Measurements from ENCODE around the gene WDFY2. TPM values are rescaled to one million over a fixed set of nuclear protein-coding genes. Genes with fewer than 3 reads are reported as not detected.
A peak's percentile ranks its signal among the peaks of the same experiment; 100 is the strongest.

Gene WDFY2
- total RNA-seq, 1 experiment from 2014 or later = 26.4 TPM

GRCh38 chr13:51600703-51601102, 16.4 kb downstream of the WDFY2 start:
- Mint-ChIP-seq H3K36me3 (ENCODE audit: insufficient read depth in 1 of 3, low read depth in 3 of 3) (peaks cover 4 to 5% (median 5%) of the 10 kb centered on the region in 3 experiments; a peak in 3 of 7 replicates), H3K4me3 (no peak overlapping the region), H3K9me3 (no peaks in the 10 kb centered on the region), H3K4me1 (peaks cover 40 to 49% of the 10 kb centered on the region in 2 experiments), H3K27ac (peak overlapping the region in 1 of 3 experiments; percentile 21; a peak in 1 of 7 replicates), H3K27me3 (ENCODE audit: low read depth) (no peaks in the 10 kb centered on the region)
- Histone ChIP-seq H3K79me2 (ENCODE audit: insufficient read depth, low read length) (peaks cover 20% of the 10 kb centered on the region; the same call in 1 of the 2 replicates), H3K9me3 (ENCODE audit: control insufficient read depth, low read depth, low read length) (no peaks in the 10 kb centered on the region), H3K27me3 (ENCODE audit: insufficient read depth, low read length) (no peaks in the 10 kb centered on the region), H2BK5ac (ENCODE audit: insufficient read length, low read length) (no peak overlapping the region), H3K4me1 (ENCODE audit: insufficient read depth, low read length) (peaks cover 4% of the 10 kb centered on the region; the same call in 1 of the 2 replicates), H2BK20ac (ENCODE audit: low read depth, low read length, poor library complexity, severe bottlenecking) (no peak overlapping the region), H3K79me1 (ENCODE audit: insufficient read depth, low read depth, low read length, poor library complexity, severe bottlenecking) (peaks cover 3% of the 10 kb centered on the region), H3K27ac (ENCODE audit: insufficient read length, low read depth, low read length) (no peak overlapping the region), H3T11ph (ENCODE audit: low read length) (no peak overlapping the region), H4K91ac (ENCODE audit: insufficient read length, low read depth, low read length) (no peak overlapping the region), H3K4ac (ENCODE audit: low read depth, low read length) (no peak overlapping the region), H4K5ac (ENCODE audit: insufficient read length, low read depth, low read length) (no peak overlapping the region), H3K4me2 (ENCODE audit: insufficient read depth, insufficient read length, low read length) (no peak overlapping the region), H3K23ac (ENCODE audit: insufficient read length, low read depth, low read length) (no peak overlapping the region), H3K18ac (ENCODE audit: insufficient read length, low read depth, low read length) (no peak overlapping the region), H2AK5ac (ENCODE audit: insufficient read length, low read length) (no peak overlapping the region), H2BK120ac (ENCODE audit: low read depth, low read length, poor library complexity, severe bottlenecking) (no peak overlapping the region), H4K20me1 (ENCODE audit: control insufficient read depth, insufficient read depth, insufficient read length) (no peaks in the 10 kb centered on the region), H3K23me2 (ENCODE audit: insufficient read length, low read depth, low read length, poor library complexity, severe bottlenecking) (no peaks in the 10 kb centered on the region), H3K56ac (ENCODE audit: insufficient read length, low read depth, low read length) (no peak overlapping the region), H2BK12ac (ENCODE audit: insufficient read length, low read depth, low read length) (no peak overlapping the region), H4K8ac (replicated peaks; ENCODE audit: insufficient read length, low read depth, low read length) (no peak overlapping the region), H3K14ac (ENCODE audit: insufficient read depth, low read length) (no peak overlapping the region), H2BK15ac (ENCODE audit: low read depth, low read length) (no peak overlapping the region), H3K9ac (ENCODE audit: extremely low read depth, insufficient read length, low read length) (no peak overlapping the region), H2AFZ (ENCODE audit: low read length) (no peak overlapping the region)
- no peak for DNase-seq
- WGBS (ENCODE audit: extremely low coverage, insufficient read length, low lambda C conversion rate) = no CpG with 5 or more reads among the region's 3 CpGs
- no peak for TF ChIP-seq CTCF (conservative IDR thresholded peaks at IDR 0.05)
